IMR-90 (cell line): Measurements from ENCODE around the gene MYPOP. TPM values are rescaled to one million over a fixed set of nuclear protein-coding genes. Genes with fewer than 3 reads are reported as not detected.

ENCODE experiments used
- ATAC-seq: fragments of 200-7000 bp; cut with Tn5 transposase; 2 replicates; pipeline ENCODE4 v1.9.1; 2020; ENCODE audit warnings: low read depth, mild to moderate bottlenecking, moderate library complexity
- BruUV-seq: library from RNA; stranded (reverse); fragments of 400-500 nt; replicated peaks from 2 replicates; lab custom pipeline; 2021; lab: Mats Ljungman, UMichigan
- CTCF ChIA-PET: fragments of 300-600 bp; formaldehyde crosslinking; extraction: SDS; loops from one replicate; lab custom pipeline; 2021; ENCODE audit warnings: antibody characterized with exemption; lab: Yijun Ruan, JAX
- POLR2A ChIA-PET: fragments of 300-600 bp; sonication (Branson Sonifier 250); formaldehyde crosslinking; loops from one replicate; lab custom pipeline; 2022; ENCODE audit warnings: antibody characterized with exemption; ENCODE audit not compliant: unreplicated experiment; lab: Charles Lee
- DNase-seq: peaks from one replicate; pipeline ENCODE4 v3.0.0; 2013
- H2AFZ ChIP-seq: replicated peaks from 2 replicates; pipeline ENCODE3; 2013; ENCODE audit warnings: low read length, mild to moderate bottlenecking; ENCODE audit not compliant: poor library complexity
- H2AK5ac ChIP-seq: 2 replicates; pipeline ENCODE4 v1.6.1; 2013; ENCODE audit warnings: low read depth, low read length, inconsistent platforms
- H2AK9ac ChIP-seq: replicated peaks from 2 replicates; pipeline ENCODE3; 2013; ENCODE audit warnings: mild to moderate bottlenecking, low read depth, low read length, moderate library complexity; ENCODE audit not compliant: poor library complexity
- H2BK120ac ChIP-seq: 2 replicates; pipeline ENCODE4 v1.6.1; 2013; ENCODE audit warnings: low read depth, low read length, inconsistent platforms
- H2BK15ac ChIP-seq: 3 replicates; pipeline ENCODE4 v1.6.1; 2013; ENCODE audit warnings: low read depth, low read length, inconsistent platforms
- H2BK20ac ChIP-seq: 2 replicates; pipeline ENCODE4 v1.6.1; 2013; ENCODE audit warnings: low read depth, mild to moderate bottlenecking, inconsistent platforms, low read length, moderate library complexity
- H2BK5ac ChIP-seq: 2 replicates; pipeline ENCODE4 v1.6.1; 2013; ENCODE audit warnings: mild to moderate bottlenecking, low read depth, low read length, inconsistent platforms; ENCODE audit not compliant: poor library complexity, severe bottlenecking
- H3K14ac ChIP-seq: replicated peaks from 2 replicates; pipeline ENCODE4 v1.6.1; 2013; ENCODE audit warnings: low read depth, low read length, inconsistent platforms
- H3K18ac ChIP-seq: 2 replicates; pipeline ENCODE4 v1.6.1; 2013; ENCODE audit warnings: low read depth, low read length, control low read depth
- H3K23ac ChIP-seq: 2 replicates; pipeline ENCODE4 v1.6.1; 2013; ENCODE audit warnings: low read depth, low read length, inconsistent platforms
- H3K27ac ChIP-seq: 2 replicates; pipeline ENCODE4 v1.5.1; 2013; ENCODE audit warnings: mild to moderate bottlenecking, control low read depth, low read length; ENCODE audit not compliant: insufficient read depth
- H3K27me3 ChIP-seq: 2 replicates; pipeline ENCODE4 v1.6.1; 2013; ENCODE audit warnings: low read length; ENCODE audit not compliant: control insufficient read depth, insufficient read depth
- H3K36me3 ChIP-seq: 2 replicates; pipeline ENCODE4 v1.6.1; 2013; ENCODE audit warnings: low read length, mixed read lengths; ENCODE audit not compliant: control insufficient read depth, insufficient read depth
- H3K4ac ChIP-seq: 2 replicates; pipeline ENCODE4 v1.6.1; 2013; ENCODE audit warnings: low read depth, low read length, inconsistent platforms
- H3K4me1 ChIP-seq: 2 replicates; pipeline ENCODE4 v1.6.1; 2013; ENCODE audit warnings: low read length, mixed read lengths; ENCODE audit not compliant: control insufficient read depth, insufficient read depth
- H3K4me2 ChIP-seq: 2 replicates; pipeline ENCODE4 v1.6.1; 2013; ENCODE audit warnings: low read depth, mild to moderate bottlenecking, control low read depth, low read length, moderate library complexity
- H3K4me3 ChIP-seq: 2 replicates; pipeline ENCODE4 v1.5.1; 2013; ENCODE audit warnings: low read depth, mild to moderate bottlenecking, control low read depth, low read length, moderate library complexity; ENCODE audit not compliant: insufficient read depth
- H3K56ac ChIP-seq: 2 replicates; pipeline ENCODE4 v1.6.1; 2013; ENCODE audit warnings: low read length, inconsistent platforms; ENCODE audit not compliant: insufficient read depth; ENCODE audit errors: extremely low read depth
- H3K79me1 ChIP-seq, 2 experiments: 2 replicates each; pipeline ENCODE4 v1.6.1; 2013; ENCODE audit warnings: low read length in 2 of 2, inconsistent platforms in 1 of 2, low read depth in 1 of 2
- H3K9ac ChIP-seq: 2 replicates; pipeline ENCODE4 v1.6.1; 2013; ENCODE audit warnings: low read depth, low read length, control low read depth
- H3K9me1 ChIP-seq: 2 replicates; pipeline ENCODE4 v1.6.1; 2013; ENCODE audit warnings: low read length, inconsistent platforms; ENCODE audit not compliant: insufficient read depth
- H3K9me3 ChIP-seq: 2 replicates; pipeline ENCODE4 v1.6.1; 2013; ENCODE audit warnings: low read length; ENCODE audit not compliant: control insufficient read depth, insufficient read depth
- H4K20me1 ChIP-seq: 2 replicates; pipeline ENCODE4 v1.6.1; 2013; ENCODE audit warnings: low read length, inconsistent platforms; ENCODE audit not compliant: insufficient read depth
- H4K5ac ChIP-seq: 2 replicates; pipeline ENCODE4 v1.6.1; 2013; ENCODE audit warnings: mild to moderate bottlenecking, low read depth, low read length, control low read depth
- H4K8ac ChIP-seq, 2 experiments: 2 replicates each; pipeline ENCODE4 v1.6.1; 2013; ENCODE audit warnings: low read depth in 2 of 2, low read length in 2 of 2, control low read depth in 1 of 2, inconsistent platforms in 1 of 2
- H4K91ac ChIP-seq: 2 replicates; pipeline ENCODE4 v1.6.1; 2013; ENCODE audit warnings: low read depth, low read length, inconsistent platforms; ENCODE audit not compliant: insufficient read depth
- BHLHE40 ChIP-seq: fragments of 150-350 bp; IDR thresholded peaks from 2 replicates; pipeline ENCODE4 v1.6.1; 2016; ENCODE audit warnings: mild to moderate bottlenecking, low read depth, low read length
- CEBPB ChIP-seq: IDR thresholded peaks from 2 replicates; pipeline ENCODE4 v1.6.1; 2012; ENCODE audit warnings: low read depth, low read length, improper control_type of control experiment
- CHD1 ChIP-seq: IDR thresholded peaks from 2 replicates; pipeline ENCODE4 v1.6.1; 2012; ENCODE audit warnings: low read depth, low read length, improper control_type of control experiment
- FOS ChIP-seq: fragments of 150-350 bp; IDR thresholded peaks from 2 replicates; pipeline ENCODE4 v1.6.1; 2016; ENCODE audit warnings: low read depth, low read length
- MAFK ChIP-seq: IDR thresholded peaks from 2 replicates; pipeline ENCODE4 v1.6.1; 2012; ENCODE audit warnings: low read depth, low read length, improper control_type of control experiment
- MXI1 ChIP-seq: IDR thresholded peaks from 2 replicates; pipeline ENCODE4 v1.6.1; 2012; ENCODE audit warnings: low read depth, mild to moderate bottlenecking, low read length, moderate library complexity, borderline replicate concordance
- POLR2A ChIP-seq: IDR thresholded peaks from 2 replicates; pipeline ENCODE4 v1.6.1; 2012; ENCODE audit warnings: mild to moderate bottlenecking, low read depth, low read length
- RAD21 ChIP-seq: IDR thresholded peaks from 2 replicates; pipeline ENCODE4 v1.6.1; 2012; ENCODE audit warnings: low read length, improper control_type of control experiment
- RCOR1 ChIP-seq: IDR thresholded peaks from 2 replicates; pipeline ENCODE4 v1.6.1; 2012; ENCODE audit warnings: mild to moderate bottlenecking, low read length, improper control_type of control experiment; ENCODE audit not compliant: insufficient replicate concordance
- SMC3 ChIP-seq: fragments of 150-350 bp; IDR thresholded peaks from 2 replicates; pipeline ENCODE4 v1.6.1; 2016; ENCODE audit warnings: low read depth, mild to moderate bottlenecking, antibody characterized with exemption, low read length, moderate library complexity
- WGBS, 2 experiments: methylation state at CpG; one replicate each; pipeline versions ENCODE4 v1.1.5 to v1.1.7; 2013; ENCODE audit warnings: missing lambda C conversion rate in 2 of 2; ENCODE audit not compliant: insufficient read length in 1 of 2; ENCODE audit errors: extremely low coverage in 2 of 2; 5-methylcytosine and 5-hydroxymethylcytosine counted together
- dilution Hi-C: fragments of 300-500 bp; cut with HindIII; formaldehyde crosslinking; loops from one replicate; pipeline ENCODE4 v1.14.3; 2018; ENCODE audit warnings: low sequenced_read_pairs; ENCODE audit not compliant: unreplicated experiment
- in situ Hi-C: fragments of 300-500 bp; cut with MboI; formaldehyde crosslinking; loops from 3 replicates; pipeline ENCODE4 v1.14.3; 2019; ENCODE audit warnings: low sequenced_read_pairs, inconsistent platforms, mixed read lengths
- intact Hi-C: fragments of 100-400 bp; cut with micrococcal nuclease; formaldehyde crosslinking; loops from 2 replicates; pipeline ENCODE4 v1.10.0; 2022
- polyA plus RNA-seq, 3 experiments: library from polyadenylated mRNA; depleted of rRNA; stranded (reverse); fragments of >200 nt; gene quantifications; 2 replicates each; pipeline ENCODE4 v1.2.3, GENCODE V29; 2012; ENCODE audit warnings: low replicate concordance in 1 of 3
- total RNA-seq: library from RNA; depleted of rRNA; stranded (reverse); fragments of >200 nt; gene quantifications from 2 replicates; pipeline ENCODE4 v1.2.3, GENCODE V29; 2012
- TF ChIP-seq, protein P1 (sequence below): fragments of 150-350 bp; IDR thresholded peaks from 2 replicates; pipeline ENCODE4 v1.6.1; 2017; ENCODE audit warnings: mild to moderate bottlenecking, antibody characterized with exemption, low read length, low read depth

The MYPOP gene
- total and polyA plus RNA-seq, 2 of the 4 experiments (the other 2 are of a cell fraction) = 0.36 to 2.8 TPM

DNA sequence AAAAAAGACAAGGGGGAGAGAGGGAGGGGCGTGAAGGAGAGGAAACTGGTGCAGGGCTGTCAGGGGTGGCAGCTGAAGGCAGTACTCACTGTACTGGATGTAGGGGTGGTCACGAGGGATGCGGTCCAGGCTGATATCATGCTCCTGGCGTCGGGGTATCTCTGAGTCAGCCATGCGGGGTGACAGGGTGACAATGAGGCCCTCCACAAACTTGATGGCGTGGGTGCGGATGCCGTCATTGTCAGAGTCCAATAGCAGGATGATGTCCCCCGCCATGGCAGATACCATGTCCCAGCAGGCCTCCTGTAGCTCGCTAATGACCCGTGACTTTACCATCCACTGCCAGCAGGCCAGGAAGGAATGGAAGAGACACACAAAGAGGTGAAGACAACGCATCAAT, 54.8 kb downstream of the MYPOP start:
- ATAC-seq = no peak
- Histone ChIP-seq H2BK120ac (no peak overlapping the region), H3K4me2 (no peak overlapping the region), H3K9me1 (peaks cover 16% of the 10 kb centered on the region), H3K79me1 (peaks cover 16 to 45% of the 10 kb centered on the region in 2 experiments), H3K56ac (no peak overlapping the region), H2BK20ac (no peak overlapping the region), H3K36me3 (peaks cover 62% of the 10 kb centered on the region), H2AFZ (no peak overlapping the region), H3K18ac (no peak overlapping the region), H4K20me1 (peaks cover 8% of the 10 kb centered on the region), H3K9me3 (no peaks in the 10 kb centered on the region), H3K9ac (no peak overlapping the region), H3K27ac (no peak overlapping the region), H3K4me1 (no peaks in the 10 kb centered on the region), H2BK15ac (no peak overlapping the region), H4K5ac (no peak overlapping the region), H2AK9ac (no peak overlapping the region), H3K4me3 (no peak overlapping the region), H3K23ac (no peak overlapping the region), H2BK5ac (no peak overlapping the region), H3K27me3 (no peaks in the 10 kb centered on the region), H2AK5ac (no peak overlapping the region), H3K4ac (no peak overlapping the region), H3K14ac (no peak overlapping the region), H4K91ac (no peak overlapping the region), H4K8ac (no peak overlapping the region)
- in situ Hi-C loops = no loop called here
- intact Hi-C loops = no loop called here
- TF ChIP-seq BHLHE40 = no peak
- TF ChIP-seq RCOR1 = no peak
- no peak for TF ChIP-seq CEBPB
- TF ChIP-seq MXI1 = no peak
- TF ChIP-seq CHD1 = no peak
- no peak for TF ChIP-seq SMC3
- TF ChIP-seq MAFK = no peak
- no peak for TF ChIP-seq RAD21
- TF ChIP-seq FOS = no peak
- TF ChIP-seq POLR2A = no peak
- TF ChIP-seq, protein P1, sequence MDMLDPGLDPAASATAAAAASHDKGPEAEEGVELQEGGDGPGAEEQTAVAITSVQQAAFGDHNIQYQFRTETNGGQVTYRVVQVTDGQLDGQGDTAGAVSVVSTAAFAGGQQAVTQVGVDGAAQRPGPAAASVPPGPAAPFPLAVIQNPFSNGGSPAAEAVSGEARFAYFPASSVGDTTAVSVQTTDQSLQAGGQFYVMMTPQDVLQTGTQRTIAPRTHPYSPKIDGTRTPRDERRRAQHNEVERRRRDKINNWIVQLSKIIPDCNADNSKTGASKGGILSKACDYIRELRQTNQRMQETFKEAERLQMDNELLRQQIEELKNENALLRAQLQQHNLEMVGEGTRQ = no peak
- no peak for DNase-seq
- dilution Hi-C loops = no loop called here
- POLR2A ChIA-PET = interaction anchor here (0.6 kb wide), 1 partner anchor 55 kb away, joined by 3 read pairs; the partner anchor contains the start of gene DMWD
- no TSS peak for BruUV-seq
- CTCF ChIA-PET = no interaction called here
- 96% methylated on average over 8 of the region's 13 CpGs; no CpG with 5 or more reads in 1 of the 2 experiments for WGBS, 2 experiments
